WERI-Rb-1 (cell line): ENCODE measurements around the gene SETBP1.

Experiments
- DNase-seq: peaks from one replicate; pipeline ENCODE4 v3.0.0-alpha.2; 2020
- H3K27ac ChIP-seq: fragments of 250-450 bp; sonication (Bioruptor Pico); 2 replicates; pipeline ENCODE4 v1.5.1; 2020; ENCODE audit warnings: mild to moderate bottlenecking, moderate library complexity
- H3K27me3 ChIP-seq: fragments of 250-450 bp; sonication (Bioruptor Pico); 2 replicates; pipeline ENCODE4 v1.5.1; 2021; ENCODE audit warnings: mild to moderate bottlenecking, low read depth, moderate library complexity; ENCODE audit not compliant: insufficient read depth, severe bottlenecking
- H3K36me3 ChIP-seq: fragments of 250-450 bp; sonication (Bioruptor Pico); 2 replicates; pipeline ENCODE4 v1.5.1; 2020; ENCODE audit warnings: mild to moderate bottlenecking, moderate library complexity
- H3K4me3 ChIP-seq: 2 replicates; pipeline ENCODE4 v1.5.1; 2011; ENCODE audit warnings: low read depth, mild to moderate bottlenecking, control low read depth, low read length
- H3K9me3 ChIP-seq: fragments of 250-450 bp; sonication (Bioruptor Pico); 2 replicates; pipeline ENCODE4 v1.5.1; 2021; ENCODE audit warnings: mild to moderate bottlenecking, moderate library complexity; ENCODE audit not compliant: severe bottlenecking
- CTCF ChIP-seq: IDR thresholded peaks from 2 replicates; pipeline ENCODE4 v1.5.1; 2011; ENCODE audit warnings: low read depth, mild to moderate bottlenecking, control low read depth, inconsistent platforms, low read length

The SETBP1 gene

GRCh38 chr18:45024357-45025088 is 343.8 kb downstream of the SETBP1 start:
- Histone ChIP-seq H3K27ac (no peak overlapping the region), H3K27me3 (peaks cover 6% of the 10 kb centered on the region), H3K9me3 (no peaks in the 10 kb centered on the region), H3K36me3 (no peaks in the 10 kb centered on the region), H3K4me3 (no peak overlapping the region)
- TF ChIP-seq CTCF = no peak
- DNase-seq = no peak

- Histone ChIP-seq H3K27ac (no peak overlapping the region), H3K36me3 (no peaks in the 10 kb centered on the region), H3K27me3 (peaks cover 6% of the 10 kb centered on the region), H3K4me3 (no peak overlapping the region), H3K9me3 (no peaks in the 10 kb centered on the region)
- DNase-seq = no peak
- no peak for TF ChIP-seq CTCF
Observed at GRCh38 chr18:45025089-45025450, 344.4 kb downstream of the SETBP1 start.

GRCh38 chr18:45026162-45026561 is 345.5 kb downstream of the SETBP1 start:
- Histone ChIP-seq H3K36me3 (no peaks in the 10 kb centered on the region), H3K9me3 (no peaks in the 10 kb centered on the region), H3K27me3 (peaks cover 6% of the 10 kb centered on the region), H3K27ac (no peak overlapping the region), H3K4me3 (no peak overlapping the region)
- peak; percentile 37; the same call in 1 of the 2 replicates for TF ChIP-seq CTCF
- no peak for DNase-seq

- no peaks in the 10 kb centered on the region for H3K9me3 ChIP-seq
- no peaks in the 10 kb centered on the region for H3K27me3 ChIP-seq
- no peak overlapping the region for H3K4me3 ChIP-seq
- H3K36me3 ChIP-seq = no peaks in the 10 kb centered on the region
- TF ChIP-seq CTCF = no peak
- no peak overlapping the region for H3K27ac ChIP-seq
- no peak for DNase-seq
Observed at GRCh38 chr18:45034179-45034578, 353.5 kb downstream of the SETBP1 start.

GRCh38 chr18:45037618-45038017 is 356.9 kb downstream of the SETBP1 start:
- Histone ChIP-seq H3K9me3 (no peaks in the 10 kb centered on the region), H3K4me3 (no peak overlapping the region), H3K27me3 (no peaks in the 10 kb centered on the region), H3K27ac (no peak overlapping the region), H3K36me3 (no peaks in the 10 kb centered on the region)
- no peak for TF ChIP-seq CTCF
- no peak for DNase-seq

GRCh38 chr18:45039376-45039775 is 358.7 kb downstream of the SETBP1 start:
- no peak for DNase-seq
- Histone ChIP-seq H3K27ac (no peak overlapping the region), H3K36me3 (no peaks in the 10 kb centered on the region), H3K4me3 (no peak overlapping the region), H3K27me3 (no peaks in the 10 kb centered on the region), H3K9me3 (no peaks in the 10 kb centered on the region)
- no peak for TF ChIP-seq CTCF
